ENCODE results near the gene SLC22A14.

The SLC22A14 gene

DNA sequence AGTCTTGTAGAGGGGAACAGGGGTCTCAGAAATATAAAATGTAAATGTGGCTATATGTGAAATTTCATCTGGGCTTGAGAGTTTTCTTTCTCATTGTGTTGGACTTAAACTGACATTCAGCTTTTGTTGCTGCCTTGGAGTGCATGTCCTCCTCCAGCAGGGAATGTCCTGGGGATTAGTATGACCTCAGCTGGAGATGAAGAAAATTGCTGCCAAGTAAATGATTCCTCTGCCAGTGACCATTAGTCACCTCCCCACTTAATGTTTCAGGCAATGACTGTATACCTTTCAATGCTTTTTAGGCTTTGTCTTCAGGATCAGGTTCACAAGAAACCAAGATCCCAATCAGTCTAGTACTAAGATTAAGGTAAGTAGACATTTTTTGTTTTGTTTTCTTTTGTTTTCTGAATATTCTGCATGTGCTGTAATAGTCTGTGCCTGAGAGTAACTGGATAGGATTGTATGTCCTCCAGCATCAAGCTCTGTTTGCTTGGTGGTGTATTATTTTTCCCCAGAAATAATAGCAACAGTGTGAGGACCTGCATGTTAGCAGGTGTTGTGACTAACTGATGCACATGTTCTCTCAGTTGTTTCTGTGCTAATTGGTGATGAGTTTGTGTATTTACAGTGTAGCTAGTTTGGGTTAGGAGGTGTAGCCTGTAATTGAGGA, 34.6 kb upstream of the SLC22A14 start:
- TF ChIP-seq CTCF (IDR thresholded peaks at IDR 0.05; ENCODE audit: extremely low read depth, insufficient read depth, missing control alignments) = no peak
- no peak for DNase-seq (ENCODE audit: low spot score)
- in situ Hi-C loops (cut with MboI; ENCODE audit: low pct_unique_long_range_greater_than_20kb, low sequenced_read_pairs, unreplicated experiment) = no loop called here

DNA sequence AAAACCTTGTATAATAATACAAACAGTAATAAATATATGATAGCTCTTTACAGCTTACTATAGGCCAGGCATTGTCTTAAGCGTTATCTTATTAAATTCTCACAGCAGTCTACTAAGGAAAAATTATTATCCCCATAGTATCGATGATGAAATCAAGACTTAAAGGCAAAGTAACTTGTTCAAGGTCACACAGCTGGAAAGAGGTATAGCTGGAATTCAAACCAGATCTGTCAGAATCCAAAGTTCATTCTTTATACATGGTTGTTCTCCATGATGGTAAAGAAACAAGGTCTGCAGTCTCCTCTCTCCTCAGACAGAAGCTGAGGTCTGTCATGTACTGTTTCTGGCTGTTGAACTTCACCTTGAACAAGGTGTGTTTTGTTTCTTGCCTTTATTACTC, 31.9 kb upstream of the SLC22A14 start:
- no peak for TF ChIP-seq CTCF (IDR thresholded peaks at IDR 0.05; ENCODE audit: extremely low read depth, insufficient read depth, missing control alignments)
- in situ Hi-C loops (cut with MboI; ENCODE audit: low pct_unique_long_range_greater_than_20kb, low sequenced_read_pairs, unreplicated experiment) = no loop called here
- DNase-seq (ENCODE audit: low spot score) = no peak

DNA sequence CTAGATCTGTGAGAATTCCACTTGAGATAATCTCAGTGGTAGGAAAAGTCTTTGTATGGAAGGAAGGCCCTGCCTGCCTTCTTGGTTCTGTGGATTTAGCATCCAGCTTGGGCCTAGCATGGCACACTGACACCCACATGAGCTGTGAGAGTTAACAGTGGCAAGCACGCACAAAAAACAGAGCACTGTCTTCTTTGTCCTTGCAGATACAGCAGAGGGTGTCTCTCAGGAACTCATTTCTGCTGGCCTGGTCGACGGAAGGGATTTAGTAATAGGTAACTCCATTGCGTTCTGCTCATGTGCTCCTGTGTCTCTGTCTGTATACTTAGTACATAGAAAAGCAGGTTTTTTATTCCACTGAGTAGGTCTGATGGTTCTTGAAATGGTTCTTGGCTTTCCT, 30.9 kb upstream of the SLC22A14 start:
- TF ChIP-seq CTCF (IDR thresholded peaks at IDR 0.05; ENCODE audit: extremely low read depth, insufficient read depth, missing control alignments) = no peak
- DNase-seq (ENCODE audit: low spot score) = no peak
- in situ Hi-C loops (cut with MboI; ENCODE audit: low pct_unique_long_range_greater_than_20kb, low sequenced_read_pairs, unreplicated experiment) = no loop called here

DNA sequence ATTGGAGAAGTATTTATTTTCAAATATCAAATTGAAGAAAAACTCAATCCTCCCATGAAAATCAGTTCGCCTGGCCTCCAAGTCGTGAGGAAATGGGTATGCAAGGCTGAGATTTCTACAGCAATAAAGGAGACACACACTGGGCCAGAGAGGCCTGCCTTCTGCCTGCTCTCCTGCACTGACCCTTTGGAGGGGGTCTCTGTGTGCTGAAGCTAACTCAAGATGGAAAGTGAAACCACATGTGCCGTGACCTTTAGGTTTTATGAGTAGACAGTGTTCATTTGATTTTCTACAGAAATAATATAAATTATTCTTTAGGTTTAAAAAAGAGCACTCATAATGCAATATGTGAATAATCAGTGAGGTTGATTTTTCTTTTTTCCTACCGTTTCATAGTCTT, 28.4 kb upstream of the SLC22A14 start:
- DNase-seq (ENCODE audit: low spot score) = no peak
- in situ Hi-C loops (cut with MboI; ENCODE audit: low pct_unique_long_range_greater_than_20kb, low sequenced_read_pairs, unreplicated experiment) = no loop called here
- TF ChIP-seq CTCF (IDR thresholded peaks at IDR 0.05; ENCODE audit: extremely low read depth, insufficient read depth, missing control alignments) = no peak

DNA sequence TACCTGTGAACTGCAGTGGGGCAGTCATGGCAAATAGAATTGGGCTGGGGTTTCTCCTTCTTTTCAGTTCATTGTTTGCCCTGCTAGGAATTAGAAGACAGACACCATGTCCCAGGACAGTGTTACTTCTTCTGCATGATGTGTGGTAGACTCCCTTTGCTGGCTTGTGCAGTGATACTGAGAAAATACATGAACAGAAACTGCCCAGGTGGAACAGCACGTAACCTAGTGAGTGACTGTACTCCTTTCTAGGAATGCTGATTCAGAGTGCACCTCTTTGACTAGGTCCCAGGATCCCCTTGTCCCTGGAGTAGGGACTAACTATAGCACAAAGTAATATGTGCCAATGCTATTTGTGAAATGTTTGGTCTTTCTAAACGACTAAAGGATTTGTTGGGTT, 27.2 kb upstream of the SLC22A14 start:
- no peak for TF ChIP-seq CTCF (IDR thresholded peaks at IDR 0.05; ENCODE audit: extremely low read depth, insufficient read depth, missing control alignments)
- no peak for DNase-seq (ENCODE audit: low spot score)
- in situ Hi-C loops (cut with MboI; ENCODE audit: low pct_unique_long_range_greater_than_20kb, low sequenced_read_pairs, unreplicated experiment) = no loop called here

DNA sequence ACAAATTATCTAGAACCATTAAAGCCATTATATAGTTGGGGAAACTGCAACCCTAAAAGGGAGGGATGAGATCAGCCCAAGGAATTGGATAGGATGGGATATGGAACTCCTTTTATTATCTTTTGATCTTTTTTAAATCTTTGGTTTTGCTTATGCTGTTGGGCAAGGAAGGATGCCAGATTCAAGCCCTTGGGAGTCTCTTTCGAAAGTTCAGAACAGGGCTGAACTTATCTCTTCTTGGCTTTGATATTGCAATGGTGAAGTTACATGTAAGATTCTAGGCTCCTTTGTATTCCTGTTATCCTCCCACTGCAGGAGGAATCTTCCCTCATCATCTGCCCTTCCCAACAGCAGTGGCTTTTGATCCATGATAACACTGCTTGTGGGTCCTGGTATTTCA, 26.5 kb upstream of the SLC22A14 start:
- no peak for TF ChIP-seq CTCF (IDR thresholded peaks at IDR 0.05; ENCODE audit: extremely low read depth, insufficient read depth, missing control alignments)
- DNase-seq (ENCODE audit: low spot score) = no peak
- in situ Hi-C loops (cut with MboI; ENCODE audit: low pct_unique_long_range_greater_than_20kb, low sequenced_read_pairs, unreplicated experiment) = no loop called here

Measured in GM13977 (cell line).